IPS-15b (cell line): ENCODE measurements around the gene NOS1.

Source experiments
- H3K27me3 ChIP-seq: one replicate; pipeline ENCODE4 v1.6.1; 2013; ENCODE audit warnings: low read length; ENCODE audit not compliant: control insufficient read depth, insufficient read depth
- H3K36me3 ChIP-seq: one replicate; pipeline ENCODE4 v1.6.1; 2013; ENCODE audit warnings: low read length; ENCODE audit not compliant: control insufficient read depth, insufficient read depth
- H3K4me1 ChIP-seq: one replicate; pipeline ENCODE4 v1.6.1; 2013; ENCODE audit warnings: mild to moderate bottlenecking, low read length; ENCODE audit not compliant: control insufficient read depth, insufficient read depth
- H3K4me3 ChIP-seq: one replicate; pipeline ENCODE4 v1.5.1; 2013; ENCODE audit warnings: low read depth, low read length
- H3K9ac ChIP-seq: one replicate; pipeline ENCODE4 v1.6.1; 2013; ENCODE audit warnings: low read depth, mild to moderate bottlenecking, low read length
- H3K9me3 ChIP-seq: one replicate; pipeline ENCODE4 v1.6.1; 2013; ENCODE audit warnings: mild to moderate bottlenecking, low read length; ENCODE audit not compliant: control insufficient read depth, insufficient read depth

The NOS1 gene

GRCh38 chr12:117161460-117162166, 199.8 kb downstream of the NOS1 start:
- Histone ChIP-seq H3K9ac (no peak overlapping the region), H3K4me3 (no peak overlapping the region), H3K9me3 (no peaks in the 10 kb centered on the region)

GRCh38 chr12:117159674-117160073, 201.8 kb downstream of the NOS1 start:
- Histone ChIP-seq H3K9ac (no peak overlapping the region), H3K27me3 (no peaks in the 10 kb centered on the region), H3K36me3 (peaks cover 44% of the 10 kb centered on the region), H3K4me3 (no peak overlapping the region), H3K4me1 (peaks cover 2% of the 10 kb centered on the region), H3K9me3 (no peaks in the 10 kb centered on the region)

More at GRCh38 chr12:117161460-117162166, 199.8 kb downstream of the NOS1 start:
- Histone ChIP-seq H3K27me3 (no peaks in the 10 kb centered on the region), H3K4me1 (no peaks in the 10 kb centered on the region), H3K36me3 (peaks cover 50% of the 10 kb centered on the region)

- Histone ChIP-seq H3K4me3 (no peak overlapping the region), H3K27me3 (no peaks in the 10 kb centered on the region), H3K36me3 (peaks cover 49% of the 10 kb centered on the region), H3K9ac (no peak overlapping the region), H3K9me3 (no peaks in the 10 kb centered on the region), H3K4me1 (peaks cover 2% of the 10 kb centered on the region)
These were observed 202.4 kb downstream of the NOS1 start for GRCh38 chr12:117158911-117159553.
